Thyroid gland (tissue), 4 donors: Measurements from ENCODE around the gene MSANTD2.

Experiments
- POLR2A ChIP-seq, 2 donors: fragments of 450-650 bp; IDR thresholded peaks; one replicate each; pipeline ENCODE4 v1.6.1; 2017; ENCODE audit warnings: antibody characterized with exemption in 2 of 2, mild to moderate bottlenecking in 2 of 2, moderate library complexity in 1 of 2
- TF ChIP-seq, protein P1 (sequence below), 6 experiments: fragments of 200-600 bp in 3 of 6; fragments of 450-650 bp in 3 of 6; sonication (generic) in 3 of 6; IDR thresholded peaks; one replicate each; pipeline ENCODE4 v1.5.1; 2016 to 2019; ENCODE audit warnings: antibody characterized with exemption in 6 of 6, mild to moderate bottlenecking in 2 of 6, inconsistent platforms in 1 of 6, moderate library complexity in 1 of 6

DNA sequence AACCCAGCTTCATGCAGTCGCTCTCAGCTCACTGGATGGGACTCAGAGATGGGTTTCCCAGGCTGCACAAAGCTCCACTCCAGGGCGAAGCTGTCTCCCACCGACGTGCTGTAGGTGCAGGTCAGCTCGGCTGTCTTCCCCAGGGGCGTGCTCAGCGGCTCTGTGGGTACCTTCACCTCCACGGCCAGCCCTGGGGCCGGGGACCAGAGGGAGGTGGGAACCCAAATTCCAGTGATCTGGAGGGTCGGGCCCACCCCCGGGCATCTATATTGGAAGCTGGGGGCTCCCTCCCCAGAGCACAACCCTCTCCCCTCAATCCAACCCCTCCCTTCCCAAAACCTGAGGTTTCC lies 48.8 kb downstream of the MSANTD2 start:
- no peak for TF ChIP-seq POLR2A (IDR thresholded peaks at IDR 0.05)
- TF ChIP-seq, protein P1, sequence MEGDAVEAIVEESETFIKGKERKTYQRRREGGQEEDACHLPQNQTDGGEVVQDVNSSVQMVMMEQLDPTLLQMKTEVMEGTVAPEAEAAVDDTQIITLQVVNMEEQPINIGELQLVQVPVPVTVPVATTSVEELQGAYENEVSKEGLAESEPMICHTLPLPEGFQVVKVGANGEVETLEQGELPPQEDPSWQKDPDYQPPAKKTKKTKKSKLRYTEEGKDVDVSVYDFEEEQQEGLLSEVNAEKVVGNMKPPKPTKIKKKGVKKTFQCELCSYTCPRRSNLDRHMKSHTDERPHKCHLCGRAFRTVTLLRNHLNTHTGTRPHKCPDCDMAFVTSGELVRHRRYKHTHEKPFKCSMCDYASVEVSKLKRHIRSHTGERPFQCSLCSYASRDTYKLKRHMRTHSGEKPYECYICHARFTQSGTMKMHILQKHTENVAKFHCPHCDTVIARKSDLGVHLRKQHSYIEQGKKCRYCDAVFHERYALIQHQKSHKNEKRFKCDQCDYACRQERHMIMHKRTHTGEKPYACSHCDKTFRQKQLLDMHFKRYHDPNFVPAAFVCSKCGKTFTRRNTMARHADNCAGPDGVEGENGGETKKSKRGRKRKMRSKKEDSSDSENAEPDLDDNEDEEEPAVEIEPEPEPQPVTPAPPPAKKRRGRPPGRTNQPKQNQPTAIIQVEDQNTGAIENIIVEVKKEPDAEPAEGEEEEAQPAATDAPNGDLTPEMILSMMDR (IDR thresholded peaks at IDR 0.05): no peak
